ENCODE results near the gene CACNA1I.

Gene CACNA1I

GRCh38 chr22:39703091-39703490 lies 132.5 kb downstream of the CACNA1I start:
- no peak for TF ChIP-seq ZFX (IDR thresholded peaks at IDR 0.05; ENCODE audit: borderline replicate concordance)
- no peak for TF ChIP-seq CTCF (IDR thresholded peaks at IDR 0.05)
- no peak overlapping the region for H3K27ac ChIP-seq

DNA sequence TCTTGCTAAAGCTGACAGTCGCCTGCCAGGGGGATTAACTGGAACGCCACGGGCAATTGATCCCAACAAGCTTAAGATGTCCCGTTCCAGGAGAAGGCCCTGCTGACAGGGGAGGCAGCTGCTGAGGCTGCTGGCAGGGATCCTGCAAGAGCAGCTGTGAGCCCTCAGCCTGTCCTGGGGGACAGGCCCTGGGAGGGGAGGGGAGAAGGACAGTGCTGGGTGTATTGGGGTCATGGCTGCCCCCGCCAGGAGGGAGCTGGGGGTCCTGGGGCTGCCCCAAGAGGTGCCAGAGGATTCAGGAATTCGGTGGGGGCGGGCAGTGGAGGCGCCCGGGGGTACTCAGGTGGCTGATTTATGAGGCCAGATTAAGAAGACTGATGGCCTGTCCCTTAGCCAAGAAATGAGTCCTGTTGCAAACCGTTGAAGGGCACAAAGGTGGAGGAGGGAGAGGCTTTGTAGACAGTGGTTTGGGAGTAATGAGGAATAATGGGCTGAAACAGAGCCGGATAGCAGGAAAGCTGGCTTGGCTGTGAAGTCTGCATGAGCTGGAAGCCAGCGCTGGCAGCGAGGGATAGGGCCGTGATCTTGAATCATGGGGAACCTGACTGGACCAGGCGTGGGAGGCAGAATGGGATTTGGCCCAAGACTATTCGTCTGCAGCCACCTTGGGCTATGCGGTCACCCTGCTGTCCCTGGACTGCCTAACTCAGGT lies 133.5 kb downstream of the CACNA1I start:
- no peak overlapping the region for H3K27ac ChIP-seq
- no peak for TF ChIP-seq CTCF (IDR thresholded peaks at IDR 0.05)
- no peak for TF ChIP-seq ZFX (IDR thresholded peaks at IDR 0.05; ENCODE audit: borderline replicate concordance)

GRCh38 chr22:39705386-39705785 lies 134.8 kb downstream of the CACNA1I start:
- TF ChIP-seq CTCF (IDR thresholded peaks at IDR 0.05), result no peak
- TF ChIP-seq ZFX (IDR thresholded peaks at IDR 0.05; ENCODE audit: borderline replicate concordance), result no peak
- H3K27ac ChIP-seq, result no peak overlapping the region

DNA sequence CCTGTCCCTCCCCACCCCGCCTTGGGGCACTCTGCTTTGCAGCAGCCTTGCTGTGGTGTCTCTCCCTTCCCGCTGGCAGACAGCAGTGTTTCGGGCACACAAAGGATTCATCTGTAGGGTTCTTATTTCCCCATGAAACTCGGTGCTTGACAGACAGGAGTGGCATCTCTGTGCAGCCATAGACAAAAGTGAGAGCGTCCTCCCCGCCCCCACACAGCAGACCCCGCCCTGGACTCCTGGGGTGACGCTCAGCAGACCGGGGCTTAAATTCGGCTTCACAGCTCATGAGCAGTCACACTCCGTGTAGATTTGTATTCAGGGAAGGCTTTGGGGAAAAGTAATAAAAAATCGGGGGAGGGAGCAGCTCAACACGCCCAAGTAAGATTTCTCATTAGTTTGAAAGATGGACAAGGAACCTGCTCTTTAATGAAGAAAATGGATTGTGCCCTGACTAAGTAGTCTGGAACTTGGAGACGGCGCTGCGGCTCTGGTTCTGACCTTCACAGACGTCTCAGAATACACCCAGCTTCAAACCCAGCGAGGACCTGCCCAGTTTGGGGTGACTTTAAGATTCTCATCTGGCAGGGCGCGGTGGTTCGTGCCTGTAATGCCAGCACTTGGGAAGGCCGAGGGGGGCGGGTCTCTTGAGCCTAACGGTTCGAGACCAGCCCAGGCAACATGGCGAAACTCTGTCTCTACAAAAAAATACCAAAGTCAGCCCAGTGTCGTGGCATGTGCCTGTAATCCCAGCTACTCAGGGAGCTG lies 136.0 kb downstream of the CACNA1I start:
- TF ChIP-seq CTCF (IDR thresholded peaks at IDR 0.05) (no peak), ZFX (IDR thresholded peaks at IDR 0.05; ENCODE audit: borderline replicate concordance) (no peak)
- H3K27ac ChIP-seq, result no peak overlapping the region

DNA sequence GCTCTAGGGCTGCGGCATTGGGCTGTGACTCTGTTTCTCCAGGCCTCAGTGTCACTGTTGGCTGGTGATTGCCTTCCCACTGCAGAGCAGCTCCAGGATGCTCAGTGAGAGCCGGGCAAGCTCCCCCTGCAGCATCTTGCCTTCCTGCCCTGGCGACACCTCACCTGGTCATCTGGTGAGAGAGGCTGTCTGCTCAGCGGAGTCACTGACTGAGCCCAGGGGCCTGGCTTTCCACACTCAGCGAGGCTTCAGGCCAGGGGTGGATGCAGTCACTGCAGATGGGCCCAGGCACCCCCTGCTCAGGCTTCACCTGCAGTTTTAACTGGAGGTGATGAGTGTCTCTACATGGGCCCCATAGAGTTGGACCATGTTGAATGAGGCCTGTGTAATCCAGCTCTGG lies 136.8 kb downstream of the CACNA1I start:
- H3K27ac ChIP-seq, result no peak overlapping the region
- TF ChIP-seq CTCF (IDR thresholded peaks at IDR 0.05) (no peak), ZFX (IDR thresholded peaks at IDR 0.05; ENCODE audit: borderline replicate concordance) (no peak)

DNA sequence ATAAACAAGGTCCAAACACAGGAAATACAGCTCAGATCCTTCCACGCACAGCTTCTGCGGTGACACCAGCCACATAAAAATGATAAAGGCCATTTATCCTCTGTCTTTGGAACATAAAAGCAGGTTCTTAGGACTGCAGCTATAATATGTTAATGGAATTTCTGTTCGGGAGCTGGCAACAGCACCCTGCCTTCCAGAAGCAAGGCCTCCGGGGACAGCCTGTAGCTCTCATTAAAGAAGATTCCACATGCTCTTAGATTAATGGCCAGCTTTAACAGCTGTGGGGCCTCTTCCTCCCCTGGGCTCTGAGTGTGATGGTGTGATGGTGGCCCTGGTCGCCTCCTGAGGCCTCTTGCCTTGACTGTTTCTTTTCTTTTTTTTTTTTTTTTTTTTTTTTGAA lies 137.3 kb downstream of the CACNA1I start:
- no peak overlapping the region for H3K27ac ChIP-seq
- no peak for TF ChIP-seq CTCF (IDR thresholded peaks at IDR 0.05)
- no peak for TF ChIP-seq ZFX (IDR thresholded peaks at IDR 0.05; ENCODE audit: borderline replicate concordance)

Measured in 22Rv1 (cell line).